HEK293 (cell line): ENCODE results near the gene OTOP3.

Experiments
- CTCF ChIA-PET: fragments of 350-600 bp; formaldehyde crosslinking; extraction: SDS; loops from one replicate; lab custom pipeline; 2021; ENCODE audit warnings: antibody characterized with exemption; lab: Yijun Ruan, JAX
- POLR2A ChIA-PET: fragments of 300-600 bp; formaldehyde crosslinking; extraction: SDS; loops from one replicate; lab custom pipeline; 2020; ENCODE audit warnings: antibody characterized with exemption, inconsistent platforms; lab: Yijun Ruan, JAX
- H3K27ac ChIP-seq: fragments of 200-500 bp; sonication (Bioruptor generic); 2 replicates; pipeline ENCODE4 v1.5.1; 2014; ENCODE audit warnings: low read depth, low read length, control low read depth, inconsistent platforms; ENCODE audit errors: extremely low read depth
- H3K36me3 ChIP-seq, 2 experiments: fragments of 200-500 bp in 1 of 2; sonication (Bioruptor generic) in 1 of 2; 1 replicate in 1 of 2; 2 replicates in 1 of 2; pipeline ENCODE4 v1.5.1; 2014 to 2017; ENCODE audit warnings: inconsistent platforms in 2 of 2, low read length in 2 of 2; ENCODE audit not compliant: control insufficient read depth in 2 of 2, insufficient read depth in 1 of 2
- H3K4me1 ChIP-seq: fragments of 200-500 bp; sonication (Bioruptor generic); 2 replicates; pipeline ENCODE4 v1.5.1; 2014; ENCODE audit warnings: mild to moderate bottlenecking, low read length, inconsistent platforms; ENCODE audit not compliant: control insufficient read depth, insufficient read depth
- H3K4me3 ChIP-seq: 2 replicates; pipeline ENCODE4 v1.5.1; 2011; ENCODE audit warnings: low read depth, mild to moderate bottlenecking, control low read depth, low read length, moderate library complexity
- H3K9me3 ChIP-seq: fragments of 200-500 bp; sonication (Bioruptor generic); 2 replicates; pipeline ENCODE4 v1.5.1; 2014; ENCODE audit warnings: low read depth, low read length, inconsistent platforms; ENCODE audit not compliant: control insufficient read depth, insufficient read depth
- EGR2 ChIP-seq: fragments of 450-650 bp; formaldehyde crosslinking; IDR thresholded peaks from 2 replicates; pipeline ENCODE4 v1.5.1; 2016; ENCODE audit warnings: low read depth, missing biosample characterization, missing genetic modification characterization
- KLF1 ChIP-seq: fragments of 450-650 bp; formaldehyde crosslinking; IDR thresholded peaks from 2 replicates; pipeline ENCODE4 v1.5.1; 2016; ENCODE audit warnings: missing biosample characterization, missing genetic modification characterization
- SCRT2 ChIP-seq: fragments of 450-650 bp; formaldehyde crosslinking; IDR thresholded peaks from 2 replicates; pipeline ENCODE4 v1.5.1; 2016; ENCODE audit warnings: missing biosample characterization, missing genetic modification characterization
- SP2 ChIP-seq: fragments of 450-650 bp; formaldehyde crosslinking; IDR thresholded peaks from 2 replicates; pipeline ENCODE4 v1.5.1; 2016; ENCODE audit warnings: missing biosample characterization, missing genetic modification characterization
- SP3 ChIP-seq: fragments of 450-650 bp; formaldehyde crosslinking; IDR thresholded peaks from 2 replicates; pipeline ENCODE4 v1.5.1; 2016; ENCODE audit warnings: missing biosample characterization, missing genetic modification characterization
- SP7 ChIP-seq: fragments of 450-650 bp; formaldehyde crosslinking; IDR thresholded peaks from 2 replicates; pipeline ENCODE4 v1.5.1; 2016; ENCODE audit warnings: missing biosample characterization, missing genetic modification characterization
- ZFHX2 ChIP-seq: fragments of 450-650 bp; formaldehyde crosslinking; conservative IDR thresholded peaks from 2 replicates; pipeline ENCODE4 v1.5.1; 2016; ENCODE audit warnings: missing biosample characterization, missing genetic modification characterization
- ZNF302 ChIP-seq: fragments of 450-650 bp; formaldehyde crosslinking; IDR thresholded peaks from 2 replicates; pipeline ENCODE4 v1.5.1; 2016; ENCODE audit warnings: missing biosample characterization, missing genetic modification characterization, low read depth
- ZNF654 ChIP-seq: fragments of 450-650 bp; formaldehyde crosslinking; IDR thresholded peaks from 2 replicates; pipeline ENCODE4 v1.5.1; 2016; ENCODE audit warnings: low read depth, missing biosample characterization, missing genetic modification characterization
- ZNF776 ChIP-seq: fragments of 450-650 bp; formaldehyde crosslinking; IDR thresholded peaks from 2 replicates; pipeline ENCODE4 v1.5.0; 2017; ENCODE audit warnings: missing biosample characterization, missing genetic modification characterization, borderline replicate concordance
- ZSCAN23 ChIP-seq: fragments of 450-650 bp; formaldehyde crosslinking; IDR thresholded peaks from 2 replicates; pipeline ENCODE4 v1.5.1; 2016; ENCODE audit warnings: missing biosample characterization, missing genetic modification characterization
- TF ChIP-seq, protein P1 (sequence below): fragments of 450-650 bp; formaldehyde crosslinking; IDR thresholded peaks from 2 replicates; pipeline ENCODE4 v1.5.1; 2016; ENCODE audit warnings: missing biosample characterization, missing genetic modification characterization
- TF ChIP-seq, protein P2 (sequence below): fragments of 450-650 bp; formaldehyde crosslinking; IDR thresholded peaks from 2 replicates; pipeline ENCODE4 v1.5.1; 2016; ENCODE audit warnings: missing biosample characterization, missing genetic modification characterization
- TF ChIP-seq, protein P3 (sequence below): fragments of 450-650 bp; formaldehyde crosslinking; IDR thresholded peaks from 2 replicates; pipeline ENCODE4 v1.5.1; 2016; ENCODE audit warnings: missing biosample characterization, missing genetic modification characterization

The OTOP3 gene

DNA sequence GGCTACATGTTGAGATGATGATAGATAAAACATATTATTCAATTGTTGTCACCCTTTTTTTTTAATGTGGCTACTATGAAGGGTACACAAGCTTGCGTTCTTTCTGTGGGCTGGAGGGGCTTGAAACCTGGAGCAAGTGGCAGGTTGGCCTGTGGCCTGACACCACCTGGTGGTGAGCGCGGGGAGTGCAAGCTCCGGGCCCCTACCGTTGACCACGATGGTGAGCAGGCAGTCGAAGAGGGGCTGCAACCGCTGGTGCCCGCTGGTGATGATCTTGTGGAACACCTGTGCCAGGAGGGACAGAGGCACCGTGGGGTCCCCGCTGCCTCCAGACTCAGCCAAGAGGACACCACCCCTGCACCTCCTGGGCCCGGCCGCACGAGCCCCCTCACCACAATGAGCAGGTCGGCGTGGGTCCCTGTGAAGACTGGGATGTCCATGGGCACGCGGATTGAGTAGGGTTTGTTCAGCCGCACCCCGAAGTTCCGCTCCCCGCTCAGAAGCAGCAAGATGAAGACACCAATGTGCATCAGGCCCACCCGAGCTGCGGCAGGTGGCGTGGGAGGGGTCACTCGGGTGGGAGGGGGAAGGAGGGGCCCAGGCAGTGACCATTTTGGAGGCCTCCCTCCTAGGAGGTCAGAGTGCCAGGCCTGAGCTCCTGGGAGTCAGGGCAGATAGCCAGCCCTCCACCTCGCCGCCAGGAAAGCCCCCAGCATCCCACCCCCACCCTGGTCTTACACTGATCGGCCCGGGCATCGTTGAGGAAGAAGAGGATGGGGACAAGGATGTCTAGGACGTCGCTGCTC lies 22.4 kb downstream of the OTOP3 start:
- ChIA-PET CTCF (interaction anchor here (0.6 to 7.6 kb wide), 57 partner anchors 9 to 846 kb away, joined by 3 to 100 read pairs (median 5); partner anchors contain the start of genes CDR2L, FDXR, MIF4GD and MRPL58), POLR2A (interaction anchor here (0.5 to 3.2 kb wide), 8 partner anchors 14 to 289 kb away, joined by 3 to 12 read pairs (median 4); partner anchors contain the start of genes CDR2L, FDXR, HID1 and NAT9)
- Histone ChIP-seq H3K4me1 (no peaks in the 10 kb centered on the region), H3K27ac (no peak overlapping the region), H3K36me3 (peaks cover 0 to 23% of the 10 kb centered on the region in 2 experiments; a peak in 2 of 3 replicates), H3K9me3 (no peaks in the 10 kb centered on the region), H3K4me3 (no peak overlapping the region)
- no peak for TF ChIP-seq ZNF776 (tag by site-specific recombination)
- TF ChIP-seq ZNF654 (tag by site-specific recombination) = peak; percentile 67
- no peak for TF ChIP-seq ZSCAN23 (tag by site-specific recombination)
- peak; percentile 20; the same call in 1 of the 2 replicates for TF ChIP-seq SCRT2 (tag by site-specific recombination)
- TF ChIP-seq, protein P1, sequence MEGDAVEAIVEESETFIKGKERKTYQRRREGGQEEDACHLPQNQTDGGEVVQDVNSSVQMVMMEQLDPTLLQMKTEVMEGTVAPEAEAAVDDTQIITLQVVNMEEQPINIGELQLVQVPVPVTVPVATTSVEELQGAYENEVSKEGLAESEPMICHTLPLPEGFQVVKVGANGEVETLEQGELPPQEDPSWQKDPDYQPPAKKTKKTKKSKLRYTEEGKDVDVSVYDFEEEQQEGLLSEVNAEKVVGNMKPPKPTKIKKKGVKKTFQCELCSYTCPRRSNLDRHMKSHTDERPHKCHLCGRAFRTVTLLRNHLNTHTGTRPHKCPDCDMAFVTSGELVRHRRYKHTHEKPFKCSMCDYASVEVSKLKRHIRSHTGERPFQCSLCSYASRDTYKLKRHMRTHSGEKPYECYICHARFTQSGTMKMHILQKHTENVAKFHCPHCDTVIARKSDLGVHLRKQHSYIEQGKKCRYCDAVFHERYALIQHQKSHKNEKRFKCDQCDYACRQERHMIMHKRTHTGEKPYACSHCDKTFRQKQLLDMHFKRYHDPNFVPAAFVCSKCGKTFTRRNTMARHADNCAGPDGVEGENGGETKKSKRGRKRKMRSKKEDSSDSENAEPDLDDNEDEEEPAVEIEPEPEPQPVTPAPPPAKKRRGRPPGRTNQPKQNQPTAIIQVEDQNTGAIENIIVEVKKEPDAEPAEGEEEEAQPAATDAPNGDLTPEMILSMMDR (tag by site-specific recombination) = peak; percentile 89
- TF ChIP-seq SP7 (tag by site-specific recombination) = peak; percentile 20; the same call in 1 of the 2 replicates

DNA sequence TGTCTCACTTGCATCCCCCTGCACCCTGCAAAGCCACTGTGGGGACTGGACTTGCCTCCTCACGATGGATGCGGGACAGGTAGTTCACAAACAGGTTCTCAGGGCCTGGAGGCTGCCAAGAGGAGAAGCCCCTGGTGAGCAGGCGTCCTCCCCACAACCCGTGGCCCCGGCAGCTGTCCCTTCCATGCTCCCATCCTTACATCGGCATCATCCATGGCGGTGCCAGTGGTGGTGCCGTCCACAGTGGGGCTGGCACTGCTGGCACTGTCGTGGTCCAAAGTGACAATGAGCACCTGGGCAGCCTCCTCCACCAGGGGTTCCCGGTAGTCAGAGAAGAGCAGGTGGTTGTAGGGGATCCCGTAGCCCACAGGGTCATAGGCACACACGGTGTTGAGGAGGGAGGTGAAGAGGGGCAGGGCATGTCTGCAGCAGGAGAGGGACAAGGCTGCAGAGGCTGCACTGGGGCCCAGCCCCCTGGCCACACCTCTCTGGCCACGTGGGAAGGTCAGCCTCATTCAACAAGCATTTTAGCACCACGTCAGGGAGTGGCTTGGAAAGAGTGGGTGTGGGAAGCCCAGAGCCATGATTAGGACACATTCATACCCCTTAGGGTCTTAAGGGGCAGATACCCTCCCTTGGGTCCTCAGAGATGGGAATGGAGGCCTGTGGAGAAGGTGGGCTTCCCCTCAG lies 24.3 kb downstream of the OTOP3 start:
- Histone ChIP-seq H3K4me1 (no peaks in the 10 kb centered on the region), H3K9me3 (no peaks in the 10 kb centered on the region), H3K27ac (no peak overlapping the region), H3K4me3 (no peak overlapping the region), H3K36me3 (peaks cover 0 to 23% of the 10 kb centered on the region in 2 experiments; a peak in 2 of 3 replicates)
- POLR2A ChIA-PET = interaction anchor here (1.0 to 2.3 kb wide), 5 partner anchors 13 to 245 kb away, joined by 3 to 19 read pairs (median 13); partner anchors contain the start of genes FDXR, HID1 and NUP85
- CTCF ChIA-PET = interaction anchor here (0.6 to 7.6 kb wide), 35 partner anchors 8 to 311 kb away, joined by 3 to 100 read pairs (median 8); partner anchors contain the start of genes ARMC7, FDXR, HID1 and MIF4GD
- no peak for TF ChIP-seq ZNF302 (tag by site-specific recombination)
- TF ChIP-seq KLF1 (tag by site-specific recombination) = peak; percentile 50; the same call in 1 of the 2 replicates
- 0 out of 2 replicates have a peak, but pooled peaks have one; percentile 4 for TF ChIP-seq SP2 (tag by site-specific recombination)
- TF ChIP-seq, protein P2, sequence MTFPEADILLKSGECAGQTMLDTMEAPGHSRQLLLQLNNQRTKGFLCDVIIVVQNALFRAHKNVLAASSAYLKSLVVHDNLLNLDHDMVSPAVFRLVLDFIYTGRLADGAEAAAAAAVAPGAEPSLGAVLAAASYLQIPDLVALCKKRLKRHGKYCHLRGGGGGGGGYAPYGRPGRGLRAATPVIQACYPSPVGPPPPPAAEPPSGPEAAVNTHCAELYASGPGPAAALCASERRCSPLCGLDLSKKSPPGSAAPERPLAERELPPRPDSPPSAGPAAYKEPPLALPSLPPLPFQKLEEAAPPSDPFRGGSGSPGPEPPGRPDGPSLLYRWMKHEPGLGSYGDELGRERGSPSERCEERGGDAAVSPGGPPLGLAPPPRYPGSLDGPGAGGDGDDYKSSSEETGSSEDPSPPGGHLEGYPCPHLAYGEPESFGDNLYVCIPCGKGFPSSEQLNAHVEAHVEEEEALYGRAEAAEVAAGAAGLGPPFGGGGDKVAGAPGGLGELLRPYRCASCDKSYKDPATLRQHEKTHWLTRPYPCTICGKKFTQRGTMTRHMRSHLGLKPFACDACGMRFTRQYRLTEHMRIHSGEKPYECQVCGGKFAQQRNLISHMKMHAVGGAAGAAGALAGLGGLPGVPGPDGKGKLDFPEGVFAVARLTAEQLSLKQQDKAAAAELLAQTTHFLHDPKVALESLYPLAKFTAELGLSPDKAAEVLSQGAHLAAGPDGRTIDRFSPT (tag by site-specific recombination) = peak; percentile 51; the same call in 1 of the 2 replicates
- peak; percentile 27; the same call in 1 of the 2 replicates for TF ChIP-seq EGR2 (tag by site-specific recombination)
- peak; percentile 50; the same call in 1 of the 2 replicates for TF ChIP-seq ZFHX2 (tag by site-specific recombination)
- TF ChIP-seq, protein P3, sequence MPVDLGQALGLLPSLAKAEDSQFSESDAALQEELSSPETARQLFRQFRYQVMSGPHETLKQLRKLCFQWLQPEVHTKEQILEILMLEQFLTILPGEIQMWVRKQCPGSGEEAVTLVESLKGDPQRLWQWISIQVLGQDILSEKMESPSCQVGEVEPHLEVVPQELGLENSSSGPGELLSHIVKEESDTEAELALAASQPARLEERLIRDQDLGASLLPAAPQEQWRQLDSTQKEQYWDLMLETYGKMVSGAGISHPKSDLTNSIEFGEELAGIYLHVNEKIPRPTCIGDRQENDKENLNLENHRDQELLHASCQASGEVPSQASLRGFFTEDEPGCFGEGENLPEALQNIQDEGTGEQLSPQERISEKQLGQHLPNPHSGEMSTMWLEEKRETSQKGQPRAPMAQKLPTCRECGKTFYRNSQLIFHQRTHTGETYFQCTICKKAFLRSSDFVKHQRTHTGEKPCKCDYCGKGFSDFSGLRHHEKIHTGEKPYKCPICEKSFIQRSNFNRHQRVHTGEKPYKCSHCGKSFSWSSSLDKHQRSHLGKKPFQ (tag by site-specific recombination) = no peak
- 0 out of 2 replicates have a peak, but pooled peaks have one; percentile 4 for TF ChIP-seq SP3
